HG03342 (cell line): Measurements from ENCODE around the gene LPIN3.

Experiments
- ATAC-seq: cut with Tn5 transposase; IDR thresholded peaks from one replicate; pipeline ENCODE4 v1.9.1; 2021; ENCODE audit warnings: mild to moderate bottlenecking, moderate library complexity; ENCODE audit not compliant: unreplicated experiment

LPIN3 gene

DNA sequence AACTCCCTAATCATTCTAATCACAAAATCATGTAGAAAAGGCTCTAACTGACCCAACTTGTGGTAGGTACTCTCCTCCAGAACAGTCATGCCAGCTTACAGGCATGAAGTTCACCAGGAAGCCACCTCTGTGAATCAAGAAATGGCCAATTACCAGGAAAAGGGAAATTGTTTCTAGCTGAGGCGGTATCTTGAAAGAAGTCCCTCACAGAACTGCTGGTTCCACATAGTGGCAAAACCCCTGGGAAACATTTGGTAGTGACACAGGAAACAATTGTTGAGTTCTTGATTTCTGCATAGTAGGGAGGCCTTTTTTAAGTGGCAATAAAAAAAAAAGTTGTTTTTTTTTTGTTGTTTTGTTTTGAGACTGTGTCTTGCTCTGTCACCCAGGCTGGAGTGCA lies 19.6 kb upstream of the LPIN3 start:
- ATAC-seq = no peak

DNA sequence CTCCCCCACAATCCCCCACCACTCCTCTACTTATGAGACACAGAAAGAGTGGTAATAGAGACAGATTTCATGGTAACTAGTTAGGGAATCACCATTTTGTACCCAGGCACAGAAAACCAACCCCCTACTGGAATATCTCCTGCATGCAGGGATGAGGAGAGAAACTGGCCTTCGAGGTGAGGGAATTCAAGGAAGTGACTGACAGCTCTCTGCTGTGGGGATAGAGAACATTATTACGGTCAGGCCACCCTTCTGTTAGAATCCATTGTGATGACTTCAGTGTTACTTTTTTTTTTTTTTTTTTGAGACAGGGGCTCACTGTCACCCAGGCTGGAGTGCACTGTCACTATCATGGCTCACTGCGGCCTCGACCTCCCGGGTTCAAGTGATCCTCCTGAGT lies 13.4 kb upstream of the LPIN3 start:
- ATAC-seq = no peak

DNA sequence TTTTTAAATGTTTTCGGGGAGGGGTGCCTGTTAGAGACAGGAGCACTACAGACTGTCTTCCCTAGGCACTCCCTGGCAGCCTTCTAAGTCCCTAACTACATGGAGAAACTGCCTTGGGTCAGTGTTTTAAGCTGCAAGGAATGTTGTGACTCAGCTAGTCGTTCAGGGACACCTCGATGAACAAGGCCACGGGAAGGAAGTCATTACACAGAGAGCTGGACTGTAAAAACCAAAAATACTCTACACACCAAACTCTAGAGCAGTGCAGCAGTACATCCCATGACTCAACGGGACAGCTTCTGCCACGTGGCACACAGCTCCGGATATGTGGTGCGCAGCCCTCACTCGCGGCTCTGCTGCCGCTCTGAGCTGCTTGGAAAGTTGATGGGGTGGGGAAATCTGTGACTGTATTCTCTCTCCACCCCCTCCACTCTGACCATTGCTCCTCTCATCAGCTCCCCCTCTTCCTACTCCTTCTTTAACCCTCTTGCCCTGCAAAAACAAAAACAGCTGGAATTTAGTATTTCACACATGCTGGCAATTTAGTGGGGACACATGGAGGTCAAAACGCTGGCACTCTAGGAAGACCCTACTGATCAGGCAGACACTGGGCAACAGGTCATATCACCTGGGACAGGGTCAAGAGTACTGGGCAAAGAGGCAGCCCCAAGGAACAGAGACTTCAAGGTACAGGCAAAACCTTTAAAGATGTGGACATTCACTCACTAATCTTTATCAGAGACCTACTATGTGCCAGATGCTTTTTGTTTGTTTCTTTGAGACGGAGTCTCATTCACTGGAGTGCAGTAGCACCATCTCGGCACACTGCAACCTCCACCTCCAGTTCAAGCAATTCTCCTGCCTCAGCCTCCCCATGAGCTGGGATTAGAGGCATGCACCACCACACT lies 10.9 kb upstream of the LPIN3 start:
- no peak for ATAC-seq

DNA sequence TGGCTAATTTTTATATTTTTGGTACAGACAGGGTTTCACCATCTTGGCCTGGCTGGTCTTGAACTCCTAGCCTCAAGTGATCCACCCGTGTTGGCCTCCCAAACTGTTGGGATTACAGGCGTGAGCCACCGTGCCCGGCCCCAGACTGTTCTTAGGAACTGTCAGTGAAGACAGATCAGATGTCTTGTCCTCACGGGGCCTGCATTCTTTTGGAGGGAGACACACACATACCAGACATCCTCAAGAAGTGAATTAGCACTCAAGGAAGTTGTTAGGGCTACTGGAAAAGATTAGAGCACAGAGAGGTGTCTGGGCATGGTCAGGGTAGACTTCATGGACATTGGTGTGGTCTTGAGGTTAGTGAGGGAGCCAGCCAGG lies 10.3 kb upstream of the LPIN3 start:
- no peak for ATAC-seq

DNA sequence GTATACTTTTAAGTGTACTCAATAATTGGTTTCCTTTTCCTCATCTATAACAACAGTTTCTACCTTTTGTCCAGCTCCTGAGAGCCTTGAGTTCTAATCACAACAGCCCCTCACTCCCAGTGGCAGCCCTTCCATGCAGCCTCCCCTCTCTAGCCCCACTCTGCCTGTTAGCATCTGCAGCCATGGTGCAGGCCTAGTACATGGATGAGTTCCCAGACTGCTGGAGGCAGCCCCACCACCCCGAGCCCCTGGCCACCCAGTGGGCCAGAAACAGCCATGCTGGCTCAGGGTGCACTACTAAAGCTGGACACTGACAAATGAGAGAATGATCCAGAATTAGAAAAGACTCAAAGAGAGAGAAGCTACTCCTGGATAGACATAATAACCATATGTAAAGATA lies 9.7 kb upstream of the LPIN3 start:
- no peak for ATAC-seq

DNA sequence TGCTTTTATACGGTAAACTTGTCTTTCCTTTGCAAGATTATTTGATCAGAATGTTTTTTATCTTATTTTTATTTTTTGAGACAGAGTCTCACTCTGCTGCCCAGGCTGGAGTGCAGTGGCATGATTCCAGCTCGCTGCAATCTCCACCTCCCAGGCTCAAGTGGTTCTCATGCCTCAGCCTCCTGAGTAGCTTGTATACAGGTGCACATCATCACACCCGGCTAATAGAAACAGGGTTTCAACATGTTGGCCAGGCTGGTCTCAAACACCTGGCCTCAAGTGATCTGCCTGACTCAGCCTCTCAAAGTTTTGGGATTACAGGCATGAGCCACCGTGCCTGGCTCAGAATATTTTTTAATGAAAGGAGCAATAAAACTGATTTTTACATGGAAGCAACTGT lies 8.9 kb upstream of the LPIN3 start:
- no peak for ATAC-seq

DNA sequence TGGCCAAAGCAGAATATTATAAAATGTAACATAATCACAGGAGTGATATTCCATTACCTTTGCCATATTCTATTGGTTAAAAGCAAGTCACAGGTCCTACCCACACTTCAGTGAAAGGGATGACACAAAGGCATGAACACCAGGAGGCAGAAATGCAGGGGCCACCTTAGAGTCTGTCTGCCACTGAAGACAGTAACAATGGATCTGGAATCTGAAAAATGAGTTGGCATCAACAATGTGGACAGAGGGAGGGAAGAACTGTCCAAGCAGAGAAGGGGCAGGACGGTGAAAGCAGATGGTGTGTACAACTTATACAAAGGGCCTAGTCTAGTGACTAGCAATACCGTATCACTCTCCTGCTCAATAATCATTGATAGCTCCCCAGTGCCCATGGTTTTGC lies 6.6 kb upstream of the LPIN3 start:
- ATAC-seq = no peak

DNA sequence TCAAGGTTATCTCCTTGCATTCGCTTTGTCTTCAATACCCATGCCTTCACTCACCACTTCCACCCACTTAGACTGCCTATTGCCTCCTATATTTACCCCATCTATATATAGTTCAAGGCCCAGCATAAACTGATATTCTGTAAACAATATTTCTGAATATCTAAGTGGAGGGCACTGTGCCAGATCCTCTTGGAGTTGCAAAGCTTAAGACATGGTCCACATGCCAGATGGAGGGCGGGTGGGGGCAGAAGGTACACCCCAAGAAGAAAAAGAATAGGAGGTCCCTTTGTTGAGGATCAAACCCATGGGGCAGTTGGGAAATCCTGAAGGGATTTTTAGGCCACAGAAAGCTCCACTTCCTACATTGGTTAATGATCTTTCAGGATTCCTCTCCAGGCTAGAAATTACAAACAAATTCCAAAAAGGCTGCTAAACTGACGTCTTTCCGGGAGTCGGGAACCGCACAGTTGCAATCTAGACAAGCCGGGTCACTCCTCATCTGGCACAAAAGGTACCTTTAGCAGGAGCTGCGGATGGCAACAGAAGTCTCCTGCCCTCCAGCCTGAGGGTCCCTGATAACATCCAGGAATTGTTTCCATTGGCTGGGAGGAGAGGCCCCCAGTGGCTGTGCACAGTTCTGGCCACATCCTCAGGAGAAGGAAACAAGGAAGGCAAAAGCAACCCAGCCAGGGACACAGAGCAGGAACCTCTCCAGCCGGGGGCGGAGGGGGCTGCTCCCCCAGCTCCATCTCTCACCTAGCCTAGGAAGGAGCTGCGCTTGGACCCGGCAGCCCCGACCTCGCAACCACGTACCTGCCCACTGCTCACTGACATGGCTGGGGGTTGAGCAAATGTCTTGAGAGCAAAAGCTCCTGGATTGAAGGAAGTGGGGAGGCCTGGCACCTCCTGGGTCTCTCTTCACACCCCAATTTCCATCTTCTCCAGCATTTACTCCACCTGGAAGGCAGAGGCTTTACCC lies 5.9 kb upstream of the LPIN3 start:
- no peak for ATAC-seq

DNA sequence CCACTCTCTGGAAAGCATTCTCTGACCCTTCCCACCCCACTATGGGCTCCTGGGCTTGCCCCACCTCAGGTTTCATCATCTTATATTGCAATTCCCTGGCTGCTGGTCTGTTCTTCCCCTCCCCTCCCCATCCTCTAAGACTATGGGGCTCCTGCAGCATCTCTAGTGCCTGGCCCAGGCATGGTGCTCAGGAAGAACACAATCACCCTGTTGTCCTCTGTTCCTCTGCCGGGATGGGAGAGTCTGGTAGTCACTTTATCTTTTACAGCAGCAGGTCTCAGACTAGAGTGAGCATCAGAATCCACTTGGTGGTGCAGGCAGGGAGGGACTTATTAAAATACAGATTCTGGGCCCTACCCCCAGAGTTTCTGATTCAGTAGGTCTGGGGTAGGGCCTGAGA lies 5.0 kb upstream of the LPIN3 start:
- no peak for ATAC-seq

DNA sequence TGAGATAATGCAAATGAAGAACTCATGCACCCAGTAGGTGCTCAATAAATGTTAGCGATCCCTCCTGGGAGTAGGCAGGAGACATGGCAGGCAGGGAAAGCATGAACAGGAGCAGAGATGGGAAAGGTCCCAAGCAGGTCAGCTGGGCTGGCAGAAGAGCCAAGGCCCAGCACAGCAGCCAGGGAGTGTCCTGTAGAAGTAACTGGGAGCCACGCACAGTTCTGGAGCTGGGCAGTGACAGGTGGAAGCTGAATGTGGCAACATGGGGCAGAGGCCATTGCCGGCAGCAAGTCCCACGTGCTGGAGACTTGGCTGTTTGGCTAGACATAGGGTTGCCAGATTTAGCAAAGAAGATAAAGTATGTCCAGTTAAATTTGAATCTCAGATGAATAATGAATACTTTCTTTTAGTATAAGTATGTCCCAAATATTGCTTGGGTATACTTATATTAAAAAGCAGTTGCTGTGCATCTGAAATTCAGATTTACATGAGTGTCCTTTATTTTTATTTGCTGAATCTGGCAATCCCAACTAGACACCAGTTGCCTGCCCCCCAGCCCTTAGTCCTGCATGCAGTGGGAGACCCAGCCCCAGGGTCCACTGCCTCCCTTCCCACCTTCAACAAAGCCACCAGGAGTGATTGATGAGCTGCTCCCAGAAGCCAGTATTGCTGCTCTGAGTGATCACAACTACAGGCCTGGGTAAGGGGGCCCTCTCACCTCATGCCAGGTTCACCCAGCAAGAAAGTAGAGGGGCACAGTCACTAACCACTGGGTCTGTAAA lies 3.7 kb upstream of the LPIN3 start:
- no peak for ATAC-seq

DNA sequence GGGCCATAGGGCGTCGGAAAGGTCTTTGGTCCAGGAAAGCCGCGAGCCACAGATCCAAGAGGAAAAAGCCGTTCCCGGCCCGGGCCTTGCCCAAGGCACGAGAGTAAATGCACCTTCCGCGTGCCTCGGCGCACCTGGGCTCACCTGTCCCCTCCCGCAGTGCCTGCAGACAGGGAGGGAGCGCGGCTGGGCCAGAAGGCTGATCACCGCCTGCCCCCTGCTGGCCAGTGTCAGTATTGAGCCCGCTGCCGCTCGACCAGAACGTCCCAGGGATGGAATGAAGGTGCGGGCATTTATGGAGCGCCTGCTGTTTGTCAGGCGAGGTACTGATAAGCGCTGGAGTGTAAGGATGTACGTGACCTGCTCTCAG lies 679 bp upstream of the LPIN3 start:
- ATAC-seq = peak; percentile 71

DNA sequence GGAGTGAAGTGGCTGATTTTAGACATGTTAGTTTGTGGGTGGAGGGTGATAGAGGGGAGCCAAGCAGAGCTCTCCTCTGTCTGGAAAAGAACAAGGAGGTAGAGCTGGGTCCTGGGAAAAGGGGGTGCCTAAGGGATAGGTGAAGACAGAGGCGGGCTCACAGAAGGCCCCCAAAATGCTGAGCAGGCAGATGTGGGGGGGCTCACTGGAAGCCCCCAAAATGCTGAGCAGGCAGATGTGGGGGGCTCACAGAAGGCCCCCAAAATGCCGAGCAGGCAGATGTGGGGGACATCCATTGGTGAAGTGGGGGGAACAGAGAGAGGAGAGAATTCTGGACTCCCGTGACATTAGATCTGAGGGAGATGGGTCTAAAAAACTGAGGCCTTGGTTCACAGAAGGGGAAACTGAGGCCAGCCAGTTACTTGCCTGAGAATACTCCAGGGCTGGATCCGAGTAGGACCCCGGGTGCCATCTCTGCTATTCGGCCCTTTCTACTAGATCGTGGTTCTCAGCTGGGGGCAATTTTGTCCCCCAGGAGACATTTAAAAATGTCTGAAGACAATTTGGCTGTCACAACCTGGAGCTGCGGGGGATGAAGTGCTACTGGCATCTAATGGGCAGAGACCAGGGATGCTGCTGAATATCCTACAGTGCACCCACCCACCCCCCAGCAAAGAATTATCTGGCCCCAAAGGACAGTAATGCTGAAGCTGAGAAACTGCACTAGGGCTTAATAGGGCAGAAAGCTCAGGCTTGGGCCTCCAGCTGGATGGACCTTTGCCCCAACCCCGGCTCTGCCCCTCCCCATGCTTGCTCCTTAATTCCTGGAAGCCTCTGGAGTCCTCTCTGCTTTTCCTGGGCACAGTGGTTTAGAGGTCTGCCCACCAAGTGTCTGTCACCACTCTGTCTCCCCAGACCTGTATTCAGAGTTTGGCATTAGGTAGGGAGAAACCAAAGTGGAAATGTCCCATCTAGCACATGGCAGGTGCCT lies 2.1 kb downstream of the LPIN3 start:
- ATAC-seq = no peak

DNA sequence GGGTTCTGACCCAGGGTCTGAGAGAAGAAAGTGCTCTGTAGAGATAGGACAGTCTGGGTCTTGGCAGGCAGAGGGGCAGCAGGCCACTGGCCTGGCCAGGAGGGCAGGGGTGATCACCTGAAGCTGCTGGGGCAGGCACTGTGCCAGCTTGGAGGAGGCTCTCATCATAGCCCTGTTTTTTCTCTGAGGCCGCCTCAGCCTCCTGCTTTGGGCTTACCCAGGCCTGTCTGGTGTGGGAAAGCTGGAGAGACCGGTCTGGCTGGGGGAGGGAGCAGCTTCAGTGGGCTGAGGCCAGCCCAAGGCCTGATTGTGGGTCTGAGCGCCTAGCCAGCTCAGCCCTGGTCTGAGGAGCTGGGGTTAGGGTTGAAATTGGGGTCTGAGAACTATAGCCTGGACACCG lies 3.9 kb downstream of the LPIN3 start:
- ATAC-seq = no peak

DNA sequence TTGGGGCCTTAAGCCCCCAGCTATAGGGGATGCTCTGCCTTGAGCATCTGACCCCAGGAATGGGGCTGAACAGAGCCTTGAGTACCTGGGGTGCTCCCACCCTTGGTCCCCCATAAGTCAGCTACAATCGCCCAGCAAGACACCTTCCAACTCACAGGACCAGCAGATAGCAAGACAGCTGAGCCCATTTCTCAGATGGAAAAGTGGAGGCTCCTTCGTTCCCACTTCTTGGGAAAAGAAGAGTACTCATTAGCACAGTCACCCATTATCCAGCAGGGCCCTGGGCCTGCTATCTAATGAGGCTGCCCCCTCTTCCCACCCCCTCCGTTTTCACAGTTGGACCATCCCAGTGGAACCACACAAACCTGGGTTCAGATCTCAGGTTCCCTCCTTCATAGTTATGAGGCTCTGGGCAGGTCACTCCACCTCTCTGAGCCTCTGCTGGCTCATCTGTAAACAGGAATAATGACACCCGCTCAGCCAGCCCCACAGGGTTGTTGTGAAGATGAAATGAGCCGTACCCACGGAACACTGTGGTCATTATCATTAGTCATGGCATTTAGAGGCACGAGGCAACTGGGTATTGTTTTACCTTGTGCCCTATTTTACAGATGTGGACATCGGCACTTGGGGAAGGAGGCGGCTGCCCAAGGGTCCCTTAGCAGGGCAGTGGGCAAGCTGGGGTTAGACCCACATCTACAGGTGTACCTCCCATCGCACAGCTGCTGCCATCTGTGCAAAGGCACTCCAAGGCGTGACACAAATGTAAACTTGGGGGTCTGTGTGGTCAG lies 4.5 kb downstream of the LPIN3 start:
- ATAC-seq = no peak

DNA sequence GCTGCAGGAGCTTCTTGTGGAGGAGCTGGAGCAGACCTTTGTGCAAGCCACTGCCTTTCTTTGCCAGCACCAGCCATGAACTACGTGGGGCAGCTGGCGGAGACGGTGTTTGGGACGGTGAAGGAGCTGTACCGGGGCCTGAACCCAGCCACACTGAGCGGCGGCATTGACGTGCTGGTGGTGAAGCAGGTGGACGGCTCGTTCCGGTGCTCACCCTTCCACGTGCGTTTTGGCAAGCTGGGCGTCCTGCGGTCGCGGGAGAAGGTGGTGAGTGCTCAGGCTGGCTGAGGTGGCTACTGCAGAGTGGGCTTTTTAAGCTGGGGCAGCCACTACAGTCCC lies 5.1 kb downstream of the LPIN3 start:
- ATAC-seq = no peak

DNA sequence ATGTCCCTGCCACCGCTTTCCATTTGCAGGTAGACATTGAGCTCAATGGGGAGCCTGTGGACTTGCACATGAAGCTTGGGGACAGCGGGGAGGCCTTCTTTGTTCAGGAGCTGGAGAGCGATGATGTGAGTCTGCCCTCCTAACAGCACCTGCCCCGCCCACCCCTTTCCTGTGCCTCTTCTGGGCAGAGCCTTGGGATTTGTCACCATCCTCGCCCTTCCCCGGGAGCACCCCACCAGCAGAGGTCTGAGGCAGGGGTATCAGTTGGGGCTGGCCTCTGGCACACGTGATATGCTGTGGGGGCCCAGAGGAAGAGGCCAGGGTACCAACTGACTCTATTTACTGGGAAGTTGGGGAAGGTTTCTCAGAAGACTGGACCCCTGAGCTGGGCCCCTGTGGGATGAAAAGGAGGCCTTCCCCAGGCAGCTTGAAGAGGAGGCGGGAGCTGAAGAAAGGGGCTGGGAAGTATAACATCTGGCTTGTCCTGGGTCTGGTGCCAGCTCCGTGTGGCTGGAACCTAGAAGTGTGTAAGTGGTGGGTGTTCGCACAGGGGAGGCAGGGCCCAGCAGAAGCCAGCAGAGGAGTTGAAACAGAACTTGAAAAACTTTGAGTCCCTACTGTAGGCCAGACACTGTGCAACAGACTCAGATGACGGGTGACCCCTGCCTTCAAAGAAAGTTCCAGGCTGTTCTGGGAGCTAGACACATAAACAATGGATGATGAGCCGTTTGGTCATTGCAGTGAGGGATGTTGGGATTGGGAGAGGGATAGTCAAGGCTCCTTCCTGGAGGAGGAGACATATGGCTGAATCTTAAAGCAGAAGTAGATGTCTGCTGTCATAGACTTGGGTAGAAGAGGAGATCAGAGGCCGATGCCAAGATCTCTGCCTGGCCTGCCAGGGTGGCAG lies 7.2 kb downstream of the LPIN3 start:
- no peak for ATAC-seq

DNA sequence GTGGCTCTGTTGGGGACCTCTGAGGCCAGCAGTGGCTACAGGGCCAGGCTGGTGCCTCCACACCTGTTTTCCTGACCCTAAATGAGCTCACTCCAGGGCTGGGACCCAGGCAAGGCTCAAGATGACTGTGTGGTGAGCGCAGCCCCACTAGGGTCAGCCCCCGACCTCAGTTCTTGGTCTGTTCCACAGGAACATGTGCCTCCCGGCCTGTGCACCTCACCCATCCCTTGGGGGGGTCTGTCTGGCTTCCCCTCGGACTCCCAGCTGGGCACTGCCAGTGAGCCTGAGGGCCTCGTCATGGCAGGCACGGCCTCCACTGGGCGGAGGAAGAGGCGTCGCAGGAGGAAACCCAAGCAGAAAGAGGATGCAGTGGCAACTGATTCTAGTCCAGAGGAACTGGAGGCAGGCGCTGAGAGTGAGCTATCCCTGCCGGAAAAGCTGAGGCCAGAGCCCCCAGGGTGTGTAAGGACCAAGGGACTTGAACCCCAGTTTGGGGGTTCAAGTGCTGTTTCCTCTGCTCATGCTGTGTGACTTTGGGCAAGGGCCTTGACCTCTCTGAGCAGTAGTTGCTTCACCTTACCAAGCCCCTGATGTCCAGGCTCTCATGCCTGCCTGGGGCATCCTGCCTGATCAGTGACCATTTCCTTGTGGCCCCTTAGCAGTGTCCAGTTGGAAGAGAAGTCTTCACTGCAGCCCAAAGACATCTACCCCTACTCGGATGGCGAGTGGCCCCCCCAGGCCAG lies 8.0 kb downstream of the LPIN3 start:
- no peak for ATAC-seq

DNA sequence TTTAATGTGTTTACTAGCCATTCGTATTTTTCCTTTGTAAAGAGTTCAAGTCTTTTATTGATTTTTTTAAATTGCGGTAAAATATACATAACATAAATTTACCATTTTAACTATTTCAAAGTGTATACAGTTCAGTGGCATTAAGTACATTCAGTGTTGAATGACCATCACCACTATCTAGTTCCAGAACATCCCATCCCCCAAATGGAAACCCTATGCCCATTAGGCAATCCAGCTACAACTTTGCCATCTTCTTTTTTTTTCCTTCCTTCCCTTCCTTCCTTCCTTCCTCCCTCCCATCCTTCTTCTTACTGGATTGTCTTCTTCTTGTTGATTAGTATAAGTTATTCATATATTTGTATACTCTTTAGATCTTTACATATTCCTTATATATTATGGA lies 8.6 kb downstream of the LPIN3 start:
- ATAC-seq = no peak
